ENCODE measurements around the gene GPRIN1.
"Not testable (repeated sequence)": the region's sequence is repeated elsewhere in the genome, so short reads cannot be mapped to it uniquely, and the experiment has no call there.

Gene GPRIN1

DNA sequence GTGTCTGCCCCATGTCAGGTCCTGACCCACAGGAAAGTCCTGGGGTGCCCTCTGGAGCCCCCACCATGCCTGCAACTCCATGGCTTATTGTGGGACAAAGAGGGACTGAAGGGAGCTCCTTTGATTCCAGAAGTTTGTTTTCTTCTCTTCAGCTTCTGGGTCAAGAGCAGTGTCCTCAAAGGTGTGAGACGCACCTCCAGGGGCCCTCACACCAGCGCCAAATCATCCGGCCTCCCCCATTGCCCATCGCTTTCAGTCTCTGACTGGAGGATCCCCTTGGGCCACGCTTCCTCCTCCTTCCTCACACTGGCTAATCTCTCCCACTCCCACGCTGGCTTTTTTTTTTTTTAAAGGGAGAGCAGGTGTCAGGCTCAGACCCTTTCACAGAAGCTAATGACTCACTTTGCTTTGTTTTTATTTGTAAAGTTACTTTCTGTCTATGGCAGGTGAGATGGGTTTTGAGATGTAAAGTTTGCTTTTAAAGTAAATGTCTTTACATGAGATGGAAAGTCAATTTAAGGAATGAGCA lies 44.1 kb downstream of the GPRIN1 start:
- DNase-seq = no peak

DNA sequence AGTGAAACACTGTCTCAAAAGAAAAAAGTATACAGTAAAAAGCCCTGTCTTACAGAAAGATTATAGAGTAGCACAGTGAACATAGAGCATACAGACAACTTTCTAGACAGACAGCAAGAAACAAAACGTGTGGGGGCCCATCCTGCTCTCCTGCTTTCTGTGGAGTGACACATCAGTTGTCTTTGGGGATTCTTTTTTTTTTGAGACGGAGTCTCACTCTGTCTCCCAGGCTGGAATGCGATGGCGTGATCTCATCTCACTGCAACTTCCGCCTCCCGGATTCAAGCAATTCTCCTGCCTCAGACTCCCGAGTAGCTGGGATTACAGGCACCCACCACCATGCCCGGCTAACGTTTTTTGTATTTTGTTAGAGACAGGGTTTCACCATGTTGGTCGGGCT lies 46.0 kb downstream of the GPRIN1 start:
- DNase-seq = no peak

- no peak for DNase-seq
Measured at GRCh38 chr5:176562189-176562588, 47.8 kb downstream of the GPRIN1 start.

DNA sequence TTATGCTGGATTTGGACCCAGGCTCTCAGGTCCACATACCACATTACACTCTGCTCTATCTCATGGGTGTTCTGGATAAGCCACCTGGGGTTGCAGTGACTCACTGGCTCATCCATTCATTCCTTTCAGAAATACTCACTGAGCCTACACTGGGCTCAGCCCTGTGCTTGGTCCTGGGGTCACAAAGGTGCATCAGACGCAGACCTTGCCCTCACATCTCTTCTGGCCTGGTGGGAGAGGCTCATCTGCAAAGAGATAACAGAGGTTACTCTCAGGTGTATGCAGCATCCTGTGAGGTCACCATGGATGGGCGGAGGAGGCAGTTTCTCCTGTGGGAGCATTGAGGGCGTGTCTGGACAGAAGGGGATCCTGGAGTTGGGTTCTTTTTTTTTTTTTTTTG lies 48.7 kb downstream of the GPRIN1 start:
- DNase-seq = no peak

GRCh38 chr5:176560364-176560763 lies 49.6 kb downstream of the GPRIN1 start:
- DNase-seq = no peak

DNA sequence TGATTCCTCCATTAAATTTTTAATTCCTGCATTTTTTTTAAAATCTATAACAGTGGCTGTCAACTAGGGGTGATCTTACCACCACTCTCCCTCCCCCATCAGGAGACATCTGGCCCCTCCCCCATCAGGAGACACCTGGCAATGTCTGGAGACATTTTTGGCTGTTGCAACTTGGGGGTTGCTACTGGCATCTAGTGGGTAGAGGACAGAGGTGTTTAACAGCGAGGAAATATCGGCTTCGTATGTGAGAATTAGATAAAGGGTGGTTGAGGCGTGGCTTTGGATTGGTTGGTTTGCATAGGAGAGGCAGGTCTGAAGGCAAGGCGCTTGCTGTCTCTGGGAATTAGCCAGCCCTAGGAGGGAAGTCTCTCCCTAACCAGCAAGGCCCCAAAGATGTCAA lies 50.3 kb downstream of the GPRIN1 start:
- DNase-seq = no peak

DNA sequence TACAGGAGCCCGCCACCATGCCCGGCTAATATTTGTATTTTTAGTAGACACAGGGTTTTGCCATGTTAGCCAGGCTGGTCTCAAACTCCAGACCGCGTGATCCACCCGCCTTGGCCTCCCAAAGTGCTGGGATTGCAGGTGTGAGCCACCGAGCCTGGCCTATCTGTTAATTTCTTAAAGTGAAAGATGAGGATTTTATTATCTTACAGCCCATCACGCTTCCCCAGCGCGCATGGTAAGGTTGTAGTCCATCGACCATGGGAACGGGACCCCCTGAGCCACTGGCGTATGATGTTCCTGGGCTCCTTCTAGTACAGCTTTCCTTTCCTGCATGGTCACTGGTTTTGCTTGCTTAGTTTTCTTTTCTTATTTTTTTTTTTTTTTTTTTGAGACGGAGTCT lies 52.1 kb downstream of the GPRIN1 start:
- DNase-seq = no peak

- no peak for DNase-seq
Measured at GRCh38 chr5:176553260-176554085, 56.5 kb downstream of the GPRIN1 start.

- no peak for DNase-seq
Measured at GRCh38 chr5:176552332-176552869, 57.6 kb downstream of the GPRIN1 start.

- not testable (repeated sequence) for DNase-seq
Measured at GRCh38 chr5:176550937-176551336, 59.0 kb downstream of the GPRIN1 start.

DNA sequence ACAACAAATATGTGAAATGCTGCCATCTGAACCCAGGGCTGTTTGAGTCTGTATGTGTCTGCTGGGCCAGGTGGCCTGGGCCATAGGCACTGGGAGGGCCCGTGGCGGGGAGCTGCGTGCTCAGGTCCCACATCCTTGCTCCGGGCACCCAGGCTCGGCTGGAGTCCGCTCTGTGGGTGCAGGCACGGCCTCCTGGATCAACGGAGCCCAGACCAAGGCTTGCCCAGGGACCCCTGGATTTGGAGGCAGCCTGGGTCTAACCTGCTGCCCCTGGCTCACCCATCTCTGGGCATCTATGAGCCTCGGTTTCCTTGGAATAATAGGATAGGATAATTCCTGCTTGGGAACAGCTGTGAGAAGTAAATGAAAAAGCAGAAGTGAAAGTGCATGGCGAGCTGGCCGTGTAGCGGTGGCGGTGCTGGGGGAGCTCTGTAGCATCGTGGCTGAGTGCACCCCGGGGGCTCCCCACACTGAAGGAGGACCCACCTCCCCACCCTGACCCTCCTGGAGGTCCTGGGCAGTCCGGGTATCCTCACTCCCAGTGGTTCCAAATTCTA lies 59.6 kb downstream of the GPRIN1 start:
- no peak for DNase-seq

DNA sequence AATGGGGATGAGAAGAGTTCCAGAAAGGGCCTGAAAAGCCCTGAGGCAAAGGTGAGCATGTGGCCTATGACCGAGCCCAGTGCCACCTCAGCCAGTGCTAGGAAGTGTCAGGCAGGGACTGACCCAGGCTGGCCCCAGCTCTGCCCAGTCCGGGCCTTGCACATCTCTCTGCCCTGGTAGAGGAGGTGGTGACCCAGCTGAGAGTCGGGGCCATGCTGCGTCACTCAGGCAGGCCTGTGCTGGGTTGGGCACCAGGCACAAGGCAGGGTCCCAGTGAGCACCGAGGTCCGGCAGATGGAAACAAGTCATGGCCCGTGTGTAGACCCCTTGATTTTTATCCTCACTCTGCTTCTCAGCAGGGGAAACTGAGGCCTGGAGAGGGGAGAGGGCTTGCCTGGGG lies 60.1 kb downstream of the GPRIN1 start:
- no peak for DNase-seq

GRCh38 chr5:176548967-176549444 lies 61.0 kb downstream of the GPRIN1 start, which contains the start of gene CDHR2:
CDHR2 (plus strand) TSS chr5:176549342; CDS start chr5:176565353, 16,011 bp downstream.
- no peak for DNase-seq

- DNase-seq = no peak
Measured at GRCh38 chr5:176547802-176548201, 62.2 kb downstream of the GPRIN1 start.
